ENCODE measurements around the gene COL12A1. TPM values are rescaled to one million over a fixed set of nuclear protein-coding genes. Genes with fewer than 3 reads are reported as not detected.

Gene COL12A1
- total and polyA plus RNA-seq, 2 experiments from 2014 or later: 0.39 to 6.3 TPM

DNA sequence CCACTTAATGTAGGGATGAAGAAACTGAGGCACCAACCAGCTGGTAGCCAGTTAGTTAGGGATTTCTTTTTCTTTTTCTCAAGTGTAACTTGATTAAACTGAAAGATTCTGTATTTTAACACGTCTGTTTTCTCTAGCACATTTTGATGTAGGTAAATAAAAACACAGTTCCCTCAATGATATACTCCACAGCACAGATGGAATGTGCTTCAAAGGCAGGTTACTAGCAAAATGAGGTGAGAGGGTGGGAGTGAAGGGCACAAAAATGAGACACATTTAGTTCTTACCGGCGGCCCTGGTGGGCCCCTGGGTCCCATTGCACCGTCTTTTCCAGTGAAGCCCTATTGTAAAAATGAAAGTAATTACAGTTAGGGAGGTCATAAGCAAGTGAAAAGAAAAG, 108.9 kb downstream of the COL12A1 start:
- no peak overlapping the region for H3K4me3 ChIP-seq

DNA sequence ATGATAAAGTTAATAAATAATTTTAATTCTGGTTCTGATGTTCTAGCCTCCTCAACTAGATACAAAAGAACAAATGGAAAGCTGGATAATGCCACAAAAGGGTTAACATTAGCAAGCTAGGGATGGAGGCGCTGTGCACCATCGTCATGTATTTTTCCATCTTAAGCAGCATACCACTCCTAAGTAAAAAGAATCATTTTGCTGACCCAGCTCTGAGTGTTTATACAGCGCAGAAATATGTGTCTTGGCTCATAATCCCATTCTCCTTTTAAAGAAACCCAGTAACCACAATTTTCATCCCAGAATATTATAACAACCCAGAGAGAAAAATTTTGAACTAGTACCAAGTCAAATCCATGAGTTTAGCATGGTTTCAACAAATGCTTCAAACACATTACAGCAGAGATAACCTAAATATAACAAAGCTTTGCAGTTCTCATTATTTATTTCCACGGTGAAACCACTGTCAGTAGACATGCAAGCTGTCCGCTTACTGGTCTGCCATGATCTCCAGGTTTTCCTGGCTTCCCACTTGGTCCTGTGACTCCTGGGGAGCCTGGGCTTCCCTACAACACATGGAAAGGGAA, 111.1 kb downstream of the COL12A1 start:
- no peak overlapping the region for H3K4me3 ChIP-seq
- no peaks in the 10 kb centered on the region for H3F3A ChIP-seq (replicated peaks; ENCODE audit: low read depth)
- no peak overlapping the region for H3K4me2 ChIP-seq
- no peaks in the 10 kb centered on the region for H3K79me2 ChIP-seq (replicated peaks; ENCODE audit: insufficient read depth)
- H4K20me1 ChIP-seq (replicated peaks; ENCODE audit: insufficient read depth): no peaks in the 10 kb centered on the region
- Mint-ChIP-seq H3K36me3 (ENCODE audit: low read depth) (no peaks in the 10 kb centered on the region), H3K27me3 (ENCODE audit: insufficient read depth, low read depth, poor library complexity) (no peaks in the 10 kb centered on the region), H3K4me1 (peaks cover 6% of the 10 kb centered on the region; the same call in 2 of the 3 replicates), H3K4me3 (no peak overlapping the region), H3K9me3 (no peaks in the 10 kb centered on the region), H3K27ac (no peak overlapping the region)
- ATAC-seq: no peak
- no peak overlapping the region for H3K27ac ChIP-seq (ENCODE audit: low read depth)
- DNase-seq (ENCODE audit: low spot score): no peak
- H3K9me2 ChIP-seq (ENCODE audit: insufficient read depth): no peaks in the 10 kb centered on the region
- peak overlapping the region; percentile 74; the same call in 1 of the 2 replicates for H2AFZ ChIP-seq
- H3K27me3 ChIP-seq (ENCODE audit: insufficient read depth): no peaks in the 10 kb centered on the region
- H3K36me3 ChIP-seq (ENCODE audit: insufficient read depth): no peaks in the 10 kb centered on the region
- H3K4me1 ChIP-seq (ENCODE audit: insufficient read depth): peaks cover 7% of the 10 kb centered on the region; the same call in 1 of the 2 replicates
- TF ChIP-seq, protein P1, sequence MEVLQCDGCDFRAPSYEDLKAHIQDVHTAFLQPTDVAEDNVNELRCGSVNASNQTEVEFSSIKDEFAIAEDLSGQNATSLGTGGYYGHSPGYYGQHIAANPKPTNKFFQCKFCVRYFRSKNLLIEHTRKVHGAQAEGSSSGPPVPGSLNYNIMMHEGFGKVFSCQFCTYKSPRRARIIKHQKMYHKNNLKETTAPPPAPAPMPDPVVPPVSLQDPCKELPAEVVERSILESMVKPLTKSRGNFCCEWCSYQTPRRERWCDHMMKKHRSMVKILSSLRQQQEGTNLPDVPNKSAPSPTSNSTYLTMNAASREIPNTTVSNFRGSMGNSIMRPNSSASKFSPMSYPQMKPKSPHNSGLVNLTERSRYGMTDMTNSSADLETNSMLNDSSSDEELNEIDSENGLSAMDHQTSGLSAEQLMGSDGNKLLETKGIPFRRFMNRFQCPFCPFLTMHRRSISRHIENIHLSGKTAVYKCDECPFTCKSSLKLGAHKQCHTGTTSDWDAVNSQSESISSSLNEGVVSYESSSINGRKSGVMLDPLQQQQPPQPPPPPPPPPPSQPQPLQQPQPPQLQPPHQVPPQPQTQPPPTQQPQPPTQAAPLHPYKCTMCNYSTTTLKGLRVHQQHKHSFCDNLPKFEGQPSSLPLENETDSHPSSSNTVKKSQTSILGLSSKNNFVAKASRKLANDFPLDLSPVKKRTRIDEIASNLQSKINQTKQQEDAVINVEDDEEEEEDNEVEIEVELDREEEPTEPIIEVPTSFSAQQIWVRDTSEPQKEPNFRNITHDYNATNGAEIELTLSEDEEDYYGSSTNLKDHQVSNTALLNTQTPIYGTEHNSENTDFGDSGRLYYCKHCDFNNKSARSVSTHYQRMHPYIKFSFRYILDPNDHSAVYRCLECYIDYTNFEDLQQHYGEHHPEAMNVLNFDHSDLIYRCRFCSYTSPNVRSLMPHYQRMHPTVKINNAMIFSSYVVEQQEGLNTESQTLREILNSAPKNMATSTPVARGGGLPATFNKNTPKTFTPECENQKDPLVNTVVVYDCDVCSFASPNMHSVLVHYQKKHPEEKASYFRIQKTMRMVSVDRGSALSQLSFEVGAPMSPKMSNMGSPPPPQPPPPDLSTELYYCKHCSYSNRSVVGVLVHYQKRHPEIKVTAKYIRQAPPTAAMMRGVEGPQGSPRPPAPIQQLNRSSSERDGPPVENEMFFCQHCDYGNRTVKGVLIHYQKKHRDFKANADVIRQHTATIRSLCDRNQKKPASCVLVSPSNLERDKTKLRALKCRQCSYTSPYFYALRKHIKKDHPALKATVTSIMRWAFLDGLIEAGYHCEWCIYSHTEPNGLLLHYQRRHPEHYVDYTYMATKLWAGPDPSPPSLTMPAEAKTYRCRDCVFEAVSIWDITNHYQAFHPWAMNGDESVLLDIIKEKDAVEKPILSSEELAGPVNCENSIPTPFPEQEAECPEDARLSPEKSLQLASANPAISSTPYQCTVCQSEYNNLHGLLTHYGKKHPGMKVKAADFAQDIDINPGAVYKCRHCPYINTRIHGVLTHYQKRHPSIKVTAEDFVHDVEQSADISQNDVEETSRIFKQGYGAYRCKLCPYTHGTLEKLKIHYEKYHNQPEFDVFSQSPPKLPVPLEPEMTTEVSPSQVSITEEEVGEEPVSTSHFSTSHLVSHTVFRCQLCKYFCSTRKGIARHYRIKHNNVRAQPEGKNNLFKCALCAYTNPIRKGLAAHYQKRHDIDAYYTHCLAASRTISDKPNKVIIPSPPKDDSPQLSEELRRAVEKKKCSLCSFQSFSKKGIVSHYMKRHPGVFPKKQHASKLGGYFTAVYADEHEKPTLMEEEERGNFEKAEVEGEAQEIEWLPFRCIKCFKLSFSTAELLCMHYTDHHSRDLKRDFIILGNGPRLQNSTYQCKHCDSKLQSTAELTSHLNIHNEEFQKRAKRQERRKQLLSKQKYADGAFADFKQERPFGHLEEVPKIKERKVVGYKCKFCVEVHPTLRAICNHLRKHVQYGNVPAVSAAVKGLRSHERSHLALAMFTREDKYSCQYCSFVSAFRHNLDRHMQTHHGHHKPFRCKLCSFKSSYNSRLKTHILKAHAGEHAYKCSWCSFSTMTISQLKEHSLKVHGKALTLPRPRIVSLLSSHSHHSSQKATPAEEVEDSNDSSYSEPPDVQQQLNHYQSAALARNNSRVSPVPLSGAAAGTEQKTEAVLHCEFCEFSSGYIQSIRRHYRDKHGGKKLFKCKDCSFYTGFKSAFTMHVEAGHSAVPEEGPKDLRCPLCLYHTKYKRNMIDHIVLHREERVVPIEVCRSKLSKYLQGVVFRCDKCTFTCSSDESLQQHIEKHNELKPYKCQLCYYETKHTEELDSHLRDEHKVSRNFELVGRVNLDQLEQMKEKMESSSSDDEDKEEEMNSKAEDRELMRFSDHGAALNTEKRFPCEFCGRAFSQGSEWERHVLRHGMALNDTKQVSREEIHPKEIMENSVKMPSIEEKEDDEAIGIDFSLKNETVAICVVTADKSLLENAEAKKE (CRISPR knock-in tag; IDR thresholded peaks at IDR 0.05): no peak
- TF ChIP-seq, protein P2, sequence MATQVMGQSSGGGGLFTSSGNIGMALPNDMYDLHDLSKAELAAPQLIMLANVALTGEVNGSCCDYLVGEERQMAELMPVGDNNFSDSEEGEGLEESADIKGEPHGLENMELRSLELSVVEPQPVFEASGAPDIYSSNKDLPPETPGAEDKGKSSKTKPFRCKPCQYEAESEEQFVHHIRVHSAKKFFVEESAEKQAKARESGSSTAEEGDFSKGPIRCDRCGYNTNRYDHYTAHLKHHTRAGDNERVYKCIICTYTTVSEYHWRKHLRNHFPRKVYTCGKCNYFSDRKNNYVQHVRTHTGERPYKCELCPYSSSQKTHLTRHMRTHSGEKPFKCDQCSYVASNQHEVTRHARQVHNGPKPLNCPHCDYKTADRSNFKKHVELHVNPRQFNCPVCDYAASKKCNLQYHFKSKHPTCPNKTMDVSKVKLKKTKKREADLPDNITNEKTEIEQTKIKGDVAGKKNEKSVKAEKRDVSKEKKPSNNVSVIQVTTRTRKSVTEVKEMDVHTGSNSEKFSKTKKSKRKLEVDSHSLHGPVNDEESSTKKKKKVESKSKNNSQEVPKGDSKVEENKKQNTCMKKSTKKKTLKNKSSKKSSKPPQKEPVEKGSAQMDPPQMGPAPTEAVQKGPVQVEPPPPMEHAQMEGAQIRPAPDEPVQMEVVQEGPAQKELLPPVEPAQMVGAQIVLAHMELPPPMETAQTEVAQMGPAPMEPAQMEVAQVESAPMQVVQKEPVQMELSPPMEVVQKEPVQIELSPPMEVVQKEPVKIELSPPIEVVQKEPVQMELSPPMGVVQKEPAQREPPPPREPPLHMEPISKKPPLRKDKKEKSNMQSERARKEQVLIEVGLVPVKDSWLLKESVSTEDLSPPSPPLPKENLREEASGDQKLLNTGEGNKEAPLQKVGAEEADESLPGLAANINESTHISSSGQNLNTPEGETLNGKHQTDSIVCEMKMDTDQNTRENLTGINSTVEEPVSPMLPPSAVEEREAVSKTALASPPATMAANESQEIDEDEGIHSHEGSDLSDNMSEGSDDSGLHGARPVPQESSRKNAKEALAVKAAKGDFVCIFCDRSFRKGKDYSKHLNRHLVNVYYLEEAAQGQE (IDR thresholded peaks at IDR 0.05; ENCODE audit: unreplicated experiment): no peak
- TF ChIP-seq EZH2 (IDR thresholded peaks at IDR 0.05; ENCODE audit: low read depth, unreplicated experiment) (no peak), JUNB (IDR thresholded peaks at IDR 0.05; ENCODE audit: unreplicated experiment) (no peak), ZNF331 (CRISPR knock-in tag; IDR thresholded peaks at IDR 0.05; ENCODE audit: low read depth) (no peak)

More for the DNA sequence above, 108.9 kb downstream of the COL12A1 start:
- H3K9me2 ChIP-seq (ENCODE audit: insufficient read depth): peaks cover 4% of the 10 kb centered on the region; the same call in 1 of the 2 replicates
- H3K27ac ChIP-seq (ENCODE audit: low read depth): no peak overlapping the region
- no peaks in the 10 kb centered on the region for H3F3A ChIP-seq (replicated peaks; ENCODE audit: low read depth)
- DNase-seq (ENCODE audit: low spot score) (no peak), ATAC-seq (no peak)
- Mint-ChIP-seq H3K36me3 (ENCODE audit: low read depth) (no peaks in the 10 kb centered on the region), H3K4me1 (peaks cover 6% of the 10 kb centered on the region; the same call in 2 of the 3 replicates), H3K27me3 (ENCODE audit: insufficient read depth, low read depth, poor library complexity) (no peaks in the 10 kb centered on the region), H3K27ac (no peak overlapping the region), H3K4me3 (no peak overlapping the region), H3K9me3 (no peaks in the 10 kb centered on the region)
- no peak overlapping the region for H2AFZ ChIP-seq
- H3K79me2 ChIP-seq (replicated peaks; ENCODE audit: insufficient read depth): no peaks in the 10 kb centered on the region
- H3K36me3 ChIP-seq (ENCODE audit: insufficient read depth): no peaks in the 10 kb centered on the region
- no peaks in the 10 kb centered on the region for H4K20me1 ChIP-seq (replicated peaks; ENCODE audit: insufficient read depth)
- TF ChIP-seq STAT1 (IDR thresholded peaks at IDR 0.05; ENCODE audit: unreplicated experiment) (no peak), POLR2AphosphoS5 (IDR thresholded peaks at IDR 0.05; ENCODE audit: low read depth) (no peak), NANOG (IDR thresholded peaks at IDR 0.05; ENCODE audit: borderline replicate concordance) (no peak), ZNF331 (CRISPR knock-in tag; IDR thresholded peaks at IDR 0.05; ENCODE audit: low read depth) (no peak), EZH2 (IDR thresholded peaks at IDR 0.05; ENCODE audit: low read depth, unreplicated experiment) (no peak)
- TF ChIP-seq, protein P3, sequence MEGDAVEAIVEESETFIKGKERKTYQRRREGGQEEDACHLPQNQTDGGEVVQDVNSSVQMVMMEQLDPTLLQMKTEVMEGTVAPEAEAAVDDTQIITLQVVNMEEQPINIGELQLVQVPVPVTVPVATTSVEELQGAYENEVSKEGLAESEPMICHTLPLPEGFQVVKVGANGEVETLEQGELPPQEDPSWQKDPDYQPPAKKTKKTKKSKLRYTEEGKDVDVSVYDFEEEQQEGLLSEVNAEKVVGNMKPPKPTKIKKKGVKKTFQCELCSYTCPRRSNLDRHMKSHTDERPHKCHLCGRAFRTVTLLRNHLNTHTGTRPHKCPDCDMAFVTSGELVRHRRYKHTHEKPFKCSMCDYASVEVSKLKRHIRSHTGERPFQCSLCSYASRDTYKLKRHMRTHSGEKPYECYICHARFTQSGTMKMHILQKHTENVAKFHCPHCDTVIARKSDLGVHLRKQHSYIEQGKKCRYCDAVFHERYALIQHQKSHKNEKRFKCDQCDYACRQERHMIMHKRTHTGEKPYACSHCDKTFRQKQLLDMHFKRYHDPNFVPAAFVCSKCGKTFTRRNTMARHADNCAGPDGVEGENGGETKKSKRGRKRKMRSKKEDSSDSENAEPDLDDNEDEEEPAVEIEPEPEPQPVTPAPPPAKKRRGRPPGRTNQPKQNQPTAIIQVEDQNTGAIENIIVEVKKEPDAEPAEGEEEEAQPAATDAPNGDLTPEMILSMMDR (conservative IDR thresholded peaks at IDR 0.05; ENCODE audit: low read depth in 2 of 2): no peak
- no peaks in the 10 kb centered on the region for H3K27me3 ChIP-seq (ENCODE audit: insufficient read depth)
- H3K4me2 ChIP-seq: no peak overlapping the region
- H3K4me1 ChIP-seq (ENCODE audit: insufficient read depth): peaks cover 7% of the 10 kb centered on the region; the same call in 1 of the 2 replicates
